Frontal cortex (tissue), 4 donors: ENCODE data around the gene TRMT11. TPM values are rescaled to one million over a fixed set of nuclear protein-coding genes. Genes with fewer than 3 reads are reported as not detected.
"Not testable (repeated sequence)": the region's sequence is repeated elsewhere in the genome, so short reads cannot be mapped to it uniquely, and the experiment has no call there.

Experiments used
- DNase-seq, 2 donors: peaks; one replicate each; pipeline ENCODE4 v3.0.0; 2012; ENCODE audit warnings: low spot score in 2 of 2
- FAIRE-seq: peaks from 2 replicates; lab custom pipeline; 2012; peaks lifted over from hg19 to GRCh38; lab: Jason Lieb, UNC
- total RNA-seq: library from RNA; depleted of rRNA; stranded (reverse); fragments of >200 nt; gene quantifications from one replicate; pipeline ENCODE4 v1.2.3, GENCODE V29; 2014
- donor health status: control.
- donor health status: control.
- donor health status: control.

TRMT11 gene
- total RNA-seq, 1 donor from 2014 or later, result 23.2 TPM

DNA sequence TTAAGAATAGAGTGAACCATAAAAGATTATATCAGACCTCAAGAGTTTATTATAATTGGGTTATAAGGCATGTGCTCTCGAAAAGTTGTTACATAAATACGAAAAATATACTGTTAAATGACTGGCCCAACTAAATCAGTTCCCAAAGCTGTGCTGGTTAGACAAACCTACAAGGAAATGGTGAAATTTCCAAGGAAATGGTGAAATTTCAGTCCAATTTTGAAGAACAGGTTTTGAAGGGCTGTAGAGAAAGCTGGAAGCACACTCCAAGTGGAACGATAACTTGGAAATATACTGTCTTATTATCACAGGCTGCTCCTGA is 400 bp upstream of the TRMT11 start:
- FAIRE-seq (no peak), DNase-seq (no peak)

GRCh38 chr6:125987026-125987617 is 782 bp downstream of the TRMT11 start:
- FAIRE-seq, result no peak

DNA sequence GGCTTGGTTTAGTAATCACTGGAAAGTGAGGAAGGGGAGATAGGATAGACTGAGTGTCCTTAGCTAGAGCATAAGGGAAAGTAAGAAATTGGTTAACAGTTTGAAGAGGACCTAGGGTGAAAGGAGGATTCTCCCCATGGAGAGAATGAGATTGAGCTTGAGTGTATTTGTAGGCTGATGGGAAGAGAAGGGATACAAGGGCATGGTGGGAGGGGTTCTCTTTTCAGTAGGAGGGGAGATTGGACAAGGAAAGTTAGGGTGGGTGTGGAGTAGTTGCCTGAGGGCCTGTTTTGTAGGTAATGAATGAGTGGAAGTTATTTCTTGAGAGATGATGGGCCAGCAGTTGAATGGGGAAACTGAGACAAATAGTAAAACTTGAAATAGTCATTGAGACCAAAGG is 1.9 kb downstream of the TRMT11 start:
- FAIRE-seq, result no peak
- no peak for DNase-seq

More at GRCh38 chr6:125987026-125987617, 782 bp downstream of the TRMT11 start:
- peak in 1 of 2 donors; percentile 20 for DNase-seq

GRCh38 chr6:125989631-125990030 is 3.3 kb downstream of the TRMT11 start:
- FAIRE-seq (no peak), DNase-seq (no peak)

GRCh38 chr6:125991653-125992052 is 5.3 kb downstream of the TRMT11 start:
- no peak for DNase-seq
- FAIRE-seq, result no peak

- FAIRE-seq, result no peak
Observed at GRCh38 chr6:125994670-125995488, 8.5 kb downstream of the TRMT11 start.

GRCh38 chr6:125995972-125996580 is 9.7 kb downstream of the TRMT11 start:
- peak; percentile 61 for FAIRE-seq
- peak; percentile 24 to 32 for DNase-seq

More at GRCh38 chr6:125994670-125995488, 8.5 kb downstream of the TRMT11 start:
- DNase-seq, result no peak

- FAIRE-seq, result no peak
Observed at GRCh38 chr6:126002755-126003679, 16.7 kb downstream of the TRMT11 start.

DNA sequence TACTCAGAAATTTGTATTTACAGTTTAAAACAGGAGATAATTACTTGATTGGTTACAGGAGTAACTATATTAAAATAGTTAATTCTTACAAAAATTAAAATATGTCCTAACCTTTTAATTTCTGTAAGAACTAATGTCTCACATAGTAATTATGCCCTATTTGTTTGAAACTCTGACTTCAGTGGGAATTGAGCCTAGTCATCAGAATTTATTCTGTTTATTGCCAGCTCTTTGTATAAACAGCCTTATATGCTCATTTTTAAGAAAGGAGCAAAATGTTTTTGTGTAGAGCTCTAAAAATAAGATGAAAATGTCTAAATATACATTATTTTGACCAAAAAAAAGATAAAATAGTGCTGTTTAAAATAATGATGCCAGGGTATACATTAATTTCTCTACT is 21.5 kb downstream of the TRMT11 start:
- FAIRE-seq (no peak), DNase-seq (no peak)

More at GRCh38 chr6:126002755-126003679, 16.7 kb downstream of the TRMT11 start:
- no peak for DNase-seq

- DNase-seq (no peak), FAIRE-seq (no peak)
Observed at GRCh38 chr6:126010040-126010439, 23.7 kb downstream of the TRMT11 start.

DNA sequence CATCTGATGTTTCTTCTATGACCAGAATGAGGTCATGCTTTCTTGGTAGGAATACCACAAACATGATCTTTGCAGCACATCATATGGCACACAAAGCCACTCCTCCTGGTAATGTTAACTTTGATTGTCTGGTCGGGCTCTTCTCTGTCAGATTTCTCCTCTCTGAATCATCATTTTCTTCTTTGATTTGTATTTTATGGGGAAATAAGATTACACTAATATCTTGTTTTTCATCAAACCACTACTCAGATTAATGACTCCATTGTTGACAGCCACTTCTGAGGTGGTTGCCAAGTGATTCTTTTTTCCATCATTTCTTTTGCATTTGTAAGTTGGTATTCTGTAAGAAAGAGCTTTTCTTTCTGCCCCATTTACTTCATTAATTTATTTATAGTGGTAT is 29.5 kb downstream of the TRMT11 start:
- FAIRE-seq (no peak), DNase-seq (no peak)

- DNase-seq, result no peak
Observed at GRCh38 chr6:126016591-126016990, 30.3 kb downstream of the TRMT11 start.

GRCh38 chr6:126017668-126018067 is 31.3 kb downstream of the TRMT11 start:
- FAIRE-seq (no peak), DNase-seq (no peak)

More at GRCh38 chr6:126016591-126016990, 30.3 kb downstream of the TRMT11 start:
- no peak for FAIRE-seq

DNA sequence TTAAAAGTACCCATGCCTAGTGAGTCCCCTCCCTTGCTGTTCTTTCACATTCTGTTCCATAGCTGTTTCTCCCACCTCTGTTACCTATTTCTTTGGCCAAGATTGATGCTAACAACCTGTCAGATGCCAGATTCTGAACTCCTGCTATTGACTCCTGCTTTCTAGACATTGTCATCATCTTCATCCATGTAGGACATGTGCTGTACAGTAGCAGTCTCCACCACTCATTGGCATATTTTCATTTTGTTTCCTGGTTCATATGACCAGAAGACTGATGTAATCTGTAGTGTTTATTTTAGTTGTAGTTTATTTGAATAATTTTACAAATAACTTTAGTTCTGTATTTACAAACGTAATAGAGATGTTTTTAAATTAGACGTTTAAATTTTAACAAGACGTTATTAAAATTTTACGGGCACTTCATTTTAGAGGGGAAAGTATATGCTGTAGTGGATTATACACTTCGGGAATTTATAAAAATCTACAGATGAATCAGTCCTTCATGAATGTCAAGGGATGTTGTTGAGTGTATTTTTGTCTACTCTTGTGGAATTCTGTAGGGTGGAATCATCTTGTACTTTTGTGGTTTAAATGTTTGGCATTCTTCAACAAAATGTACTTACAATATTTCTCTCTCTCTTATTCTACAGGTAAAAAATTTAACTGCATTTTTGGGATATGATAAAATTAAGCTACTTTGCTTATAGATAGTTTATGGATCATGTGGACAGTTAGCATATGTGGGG is 34.1 kb downstream of the TRMT11 start:
- DNase-seq (no peak), FAIRE-seq (no peak)

DNA sequence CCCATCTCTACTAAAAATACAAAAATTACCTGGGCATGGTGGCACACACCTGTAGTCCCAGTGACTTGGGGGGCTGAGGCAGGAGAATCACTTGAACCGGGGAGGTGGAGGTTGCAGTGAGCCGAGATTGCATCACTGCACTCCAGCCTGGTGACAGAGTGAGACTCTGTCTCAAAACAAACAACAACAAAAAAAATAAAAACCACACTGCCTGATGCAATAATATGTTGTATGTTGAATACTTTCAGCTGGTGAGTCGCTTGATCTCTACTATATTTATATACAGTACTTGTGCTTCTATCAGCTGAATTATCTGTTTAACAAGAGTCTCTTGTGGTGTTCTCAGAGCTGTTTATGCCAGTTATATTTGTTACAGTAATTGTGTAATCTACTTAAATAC is 37.1 kb downstream of the TRMT11 start:
- not testable (repeated sequence) for FAIRE-seq, DNase-seq

DNA sequence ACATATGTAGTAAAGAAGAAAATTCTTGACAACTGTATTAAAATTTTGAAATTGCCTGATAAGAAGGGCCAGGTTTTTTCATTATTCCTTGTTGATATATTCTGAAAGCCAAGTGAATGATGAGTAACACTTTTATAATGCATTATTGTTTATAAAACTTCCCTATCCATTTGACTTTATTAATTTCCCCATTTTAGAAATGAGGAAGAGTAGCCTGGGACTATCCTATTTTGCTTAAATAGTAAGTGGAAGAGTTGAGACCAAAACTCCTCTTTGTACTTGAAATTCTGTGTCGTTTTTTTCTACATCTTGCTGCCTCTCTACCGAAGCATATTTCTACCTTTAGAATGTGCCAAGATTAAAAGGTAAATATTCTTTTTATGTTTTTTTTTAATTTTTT is 39.7 kb downstream of the TRMT11 start:
- FAIRE-seq (no peak), DNase-seq (no peak)

DNA sequence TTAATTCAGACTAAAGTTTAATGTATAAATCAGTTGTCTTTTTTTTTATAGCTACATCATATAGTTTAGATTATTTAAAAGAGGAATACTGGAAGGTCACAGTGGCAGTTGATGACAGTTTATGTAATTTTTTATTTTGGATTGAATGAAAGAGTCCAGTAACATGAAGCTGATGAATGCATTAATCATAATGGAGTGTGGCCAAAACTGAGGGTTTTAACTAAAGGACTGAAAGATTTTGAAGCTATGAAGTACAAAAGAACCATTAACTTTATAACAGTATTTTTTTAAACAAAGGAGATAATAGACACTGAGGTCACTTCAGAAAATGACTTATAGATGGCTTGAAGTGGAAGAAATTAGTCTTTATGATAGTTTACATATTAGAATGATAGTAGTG is 41.3 kb downstream of the TRMT11 start:
- FAIRE-seq (peak; percentile 37), DNase-seq (no peak)

- FAIRE-seq (no peak), DNase-seq (no peak)
Observed at GRCh38 chr6:126030045-126030444, 43.7 kb downstream of the TRMT11 start.

DNA sequence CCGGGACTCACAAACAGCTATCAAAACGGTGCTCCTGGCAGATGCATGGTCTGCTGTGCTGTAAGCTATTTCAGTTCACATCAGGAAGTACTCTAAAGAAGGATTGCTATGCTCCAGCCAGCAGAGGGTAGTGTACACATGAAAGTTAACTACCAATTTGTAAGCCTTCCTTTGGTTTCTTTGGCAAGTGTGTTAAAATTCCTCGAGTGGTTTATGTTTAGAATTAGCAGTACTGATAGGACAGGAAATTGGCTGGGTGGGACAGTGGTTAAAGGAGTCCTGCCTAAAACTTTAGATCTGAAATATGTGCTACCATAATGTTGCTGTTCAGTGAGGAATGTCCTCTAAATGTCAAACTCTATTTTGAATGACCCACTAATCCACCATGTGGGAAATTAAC is 47.4 kb downstream of the TRMT11 start:
- no peak for FAIRE-seq
- peak; percentile 2 to 25 for DNase-seq
